ENCODE data around the gene VWCE.

GRCh38 chr11:61264371-61264770 lies 30.7 kb downstream of the VWCE start:
- TF ChIP-seq CTCF (IDR thresholded peaks at IDR 0.05 in 2 of 3, conservative IDR thresholded peaks at IDR 0.05 in 1 of 3; ENCODE audit: control insufficient read depth in 2 of 3, extremely low read depth in 1 of 3, insufficient read depth in 1 of 3, low read depth in 3 of 3, low read length in 3 of 3), result no peak
- no peak for TF ChIP-seq GABPA (IDR thresholded peaks at IDR 0.05; ENCODE audit: low read depth)
- TF ChIP-seq SP1 (IDR thresholded peaks at IDR 0.05; ENCODE audit: low read depth, low read length), result no peak
- no peak for TF ChIP-seq ZNF274 (IDR thresholded peaks at IDR 0.05; ENCODE audit: insufficient read depth, insufficient read length)
- no peak for TF ChIP-seq ATF2 (IDR thresholded peaks at IDR 0.05; ENCODE audit: low read length)
- TF ChIP-seq TCF12 (IDR thresholded peaks at IDR 0.05; ENCODE audit: low read depth, low read length), result no peak
- no peak for TF ChIP-seq POLR2A (IDR thresholded peaks at IDR 0.05; ENCODE audit: low read depth, low read length)
- TF ChIP-seq TAF1 (IDR thresholded peaks at IDR 0.05; ENCODE audit: borderline replicate concordance, low read depth, low read length), result no peak
- TF ChIP-seq SPI1 (IDR thresholded peaks at IDR 0.05; ENCODE audit: borderline replicate concordance, insufficient read depth, low read depth, low read length), result no peak
- no peak for TF ChIP-seq RUNX3 (IDR thresholded peaks at IDR 0.05; ENCODE audit: low read length)
- no peak for TF ChIP-seq ZSCAN29 (IDR thresholded peaks at IDR 0.05)
- no peak for TF ChIP-seq BCL3 (IDR thresholded peaks at IDR 0.05; ENCODE audit: borderline replicate concordance, insufficient read depth, low read depth, low read length, poor library complexity, severe bottlenecking)
- no peak for TF ChIP-seq SMC3 (IDR thresholded peaks at IDR 0.05; ENCODE audit: borderline replicate concordance, low read length)
- TF ChIP-seq CEBPB (IDR thresholded peaks at IDR 0.05; ENCODE audit: borderline replicate concordance in 1 of 2, low read depth in 2 of 2, low read length in 2 of 2), result no peak
